WTC11 (cell line): ENCODE measurements around the gene ATP2A3. TPM values are rescaled to one million over a fixed set of nuclear protein-coding genes. Genes with fewer than 3 reads are reported as not detected.
A peak's percentile ranks its signal among the peaks of the same experiment; 100 is the strongest.

Source experiments
- ATAC-seq: fragments of 200-7000 bp; cut with Tn5 transposase; 2 replicates; pipeline ENCODE4 v1.10.0; 2021; ENCODE audit warnings: mild to moderate bottlenecking, moderate library complexity
- CTCF ChIA-PET: fragments of 300-600 bp; sonication (Branson Sonifier 250); formaldehyde crosslinking; loops from one replicate; lab custom pipeline; 2021; ENCODE audit warnings: antibody characterized with exemption; lab: Charles Lee
- POLR2A ChIA-PET: fragments of 350-600 bp; sonication (Branson Sonifier 250); formaldehyde crosslinking; loops from one replicate; lab custom pipeline; 2021; ENCODE audit warnings: antibody characterized with exemption; lab: Charles Lee
- DNase-seq: peaks from one replicate; pipeline ENCODE4 v3.0.0; 2021; ENCODE audit warnings: low spot score
- H3K27ac Mint-ChIP-seq: 2 replicates; pipeline ENCODE4 v1.8.0; 2021; ENCODE audit warnings: mixed read lengths
- H3K27me3 Mint-ChIP-seq: 2 replicates; pipeline ENCODE4 v1.8.0; 2021; ENCODE audit warnings: low read depth, mild to moderate bottlenecking, moderate library complexity, mixed read lengths
- H3K36me3 Mint-ChIP-seq: 2 replicates; pipeline ENCODE4 v1.8.0; 2021; ENCODE audit warnings: mixed read lengths
- H3K4me1 Mint-ChIP-seq: 2 replicates; pipeline ENCODE4 v1.8.0; 2022; ENCODE audit warnings: mixed read lengths
- H3K4me3 Mint-ChIP-seq: 2 replicates; pipeline ENCODE4 v1.8.0; 2021; ENCODE audit warnings: mild to moderate bottlenecking, moderate library complexity, mixed read lengths
- H3K9me3 Mint-ChIP-seq: 2 replicates; pipeline ENCODE4 v1.8.0; 2021; ENCODE audit warnings: mixed read lengths
- IRF2 ChIP-seq: sonication (generic); formaldehyde crosslinking; IDR thresholded peaks from 2 replicates; pipeline ENCODE4 v1.8.0; 2022; ENCODE audit warnings: low read depth, missing genetic modification reagents, borderline replicate concordance
- NFATC4 ChIP-seq: fragments of 250-450 bp; sonication (Bioruptor Pico); IDR thresholded peaks from 2 replicates; pipeline ENCODE4 v1.9.0; 2021; ENCODE audit warnings: mild to moderate bottlenecking
- TEAD1 ChIP-seq: sonication (generic); formaldehyde crosslinking; IDR thresholded peaks from 2 replicates; pipeline ENCODE4 v1.8.0; 2022; ENCODE audit warnings: mild to moderate bottlenecking, missing genetic modification reagents
- ZNF121 ChIP-seq: sonication (generic); formaldehyde crosslinking; IDR thresholded peaks from 2 replicates; pipeline ENCODE4 v1.8.0; 2023; ENCODE audit warnings: missing genetic modification reagents
- total RNA-seq: library from RNA; stranded (reverse); gene quantifications from 3 replicates; pipeline ENCODE4 v1.2.3, GENCODE V29; 2021
- TF ChIP-seq, protein P1 (sequence below): fragments of 250-450 bp; sonication (Bioruptor Pico); IDR thresholded peaks from 2 replicates; pipeline ENCODE4 v2.1.2; 2022; ENCODE audit warnings: mild to moderate bottlenecking, moderate library complexity
- TF ChIP-seq, protein P2 (sequence below): fragments of 250-450 bp; sonication (Bioruptor Pico); IDR thresholded peaks from 2 replicates; pipeline ENCODE4 v1.9.0; 2021; ENCODE audit warnings: mild to moderate bottlenecking
- TF ChIP-seq, protein P3 (sequence below): sonication (generic); formaldehyde crosslinking; IDR thresholded peaks from 2 replicates; pipeline ENCODE4 v1.8.0; 2022; ENCODE audit warnings: missing genetic modification reagents
- TF ChIP-seq, protein P4 (sequence below): fragments of 250-450 bp; sonication (Bioruptor Pico); IDR thresholded peaks from 2 replicates; pipeline ENCODE4 v1.9.0; 2021; ENCODE audit warnings: mild to moderate bottlenecking
- TF ChIP-seq, protein P5 (sequence below): fragments of 250-450 bp; sonication (Bioruptor Pico); conservative IDR thresholded peaks from 2 replicates; pipeline ENCODE4 v1.9.0; 2021; ENCODE audit warnings: mild to moderate bottlenecking

ATP2A3 gene
- total RNA-seq, 1 experiment from 2014 or later: 37.8 TPM

DNA sequence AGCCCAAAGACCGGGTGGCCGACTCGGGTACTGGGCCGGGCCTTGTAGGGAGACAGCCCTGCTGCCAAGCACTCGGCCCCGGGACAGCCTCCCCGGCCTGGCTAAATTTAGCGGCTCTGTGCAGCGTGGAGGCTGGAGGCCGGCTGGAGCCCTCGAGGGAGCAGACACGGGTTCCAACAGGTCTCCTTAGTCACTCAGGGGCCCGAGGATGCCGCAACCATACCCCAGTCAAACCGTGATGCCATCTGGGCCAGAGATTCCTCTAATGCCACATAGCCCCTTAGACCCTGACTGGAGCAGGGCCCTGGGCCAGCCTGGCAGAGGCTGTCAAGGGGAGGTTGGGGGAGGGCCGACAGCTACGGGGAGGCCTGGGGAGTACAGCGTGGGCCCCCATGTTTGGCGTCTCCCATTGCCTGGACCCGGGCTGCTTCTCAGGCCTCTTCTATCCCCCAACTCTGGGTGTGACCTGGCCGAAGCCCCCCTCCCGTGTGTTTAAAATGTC lies 45.1 kb downstream of the ATP2A3 start:
- TF ChIP-seq IRF2 (CRISPR knock-in tag) (no peak), NFATC4 (CRISPR knock-in tag) (no peak), TEAD1 (CRISPR knock-in tag) (no peak)
- TF ChIP-seq, protein P1, sequence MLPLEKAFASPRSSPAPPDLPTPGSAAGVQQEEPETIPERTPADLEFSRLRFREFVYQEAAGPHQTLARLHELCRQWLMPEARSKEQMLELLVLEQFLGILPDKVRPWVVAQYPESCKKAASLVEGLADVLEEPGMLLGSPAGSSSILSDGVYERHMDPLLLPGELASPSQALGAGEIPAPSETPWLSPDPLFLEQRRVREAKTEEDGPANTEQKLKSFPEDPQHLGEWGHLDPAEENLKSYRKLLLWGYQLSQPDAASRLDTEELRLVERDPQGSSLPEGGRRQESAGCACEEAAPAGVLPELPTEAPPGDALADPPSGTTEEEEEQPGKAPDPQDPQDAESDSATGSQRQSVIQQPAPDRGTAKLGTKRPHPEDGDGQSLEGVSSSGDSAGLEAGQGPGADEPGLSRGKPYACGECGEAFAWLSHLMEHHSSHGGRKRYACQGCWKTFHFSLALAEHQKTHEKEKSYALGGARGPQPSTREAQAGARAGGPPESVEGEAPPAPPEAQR: no peak
- TF ChIP-seq, protein P2, sequence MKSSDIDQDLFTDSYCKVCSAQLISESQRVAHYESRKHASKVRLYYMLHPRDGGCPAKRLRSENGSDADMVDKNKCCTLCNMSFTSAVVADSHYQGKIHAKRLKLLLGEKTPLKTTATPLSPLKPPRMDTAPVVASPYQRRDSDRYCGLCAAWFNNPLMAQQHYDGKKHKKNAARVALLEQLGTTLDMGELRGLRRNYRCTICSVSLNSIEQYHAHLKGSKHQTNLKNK: no peak
- TF ChIP-seq, protein P3, sequence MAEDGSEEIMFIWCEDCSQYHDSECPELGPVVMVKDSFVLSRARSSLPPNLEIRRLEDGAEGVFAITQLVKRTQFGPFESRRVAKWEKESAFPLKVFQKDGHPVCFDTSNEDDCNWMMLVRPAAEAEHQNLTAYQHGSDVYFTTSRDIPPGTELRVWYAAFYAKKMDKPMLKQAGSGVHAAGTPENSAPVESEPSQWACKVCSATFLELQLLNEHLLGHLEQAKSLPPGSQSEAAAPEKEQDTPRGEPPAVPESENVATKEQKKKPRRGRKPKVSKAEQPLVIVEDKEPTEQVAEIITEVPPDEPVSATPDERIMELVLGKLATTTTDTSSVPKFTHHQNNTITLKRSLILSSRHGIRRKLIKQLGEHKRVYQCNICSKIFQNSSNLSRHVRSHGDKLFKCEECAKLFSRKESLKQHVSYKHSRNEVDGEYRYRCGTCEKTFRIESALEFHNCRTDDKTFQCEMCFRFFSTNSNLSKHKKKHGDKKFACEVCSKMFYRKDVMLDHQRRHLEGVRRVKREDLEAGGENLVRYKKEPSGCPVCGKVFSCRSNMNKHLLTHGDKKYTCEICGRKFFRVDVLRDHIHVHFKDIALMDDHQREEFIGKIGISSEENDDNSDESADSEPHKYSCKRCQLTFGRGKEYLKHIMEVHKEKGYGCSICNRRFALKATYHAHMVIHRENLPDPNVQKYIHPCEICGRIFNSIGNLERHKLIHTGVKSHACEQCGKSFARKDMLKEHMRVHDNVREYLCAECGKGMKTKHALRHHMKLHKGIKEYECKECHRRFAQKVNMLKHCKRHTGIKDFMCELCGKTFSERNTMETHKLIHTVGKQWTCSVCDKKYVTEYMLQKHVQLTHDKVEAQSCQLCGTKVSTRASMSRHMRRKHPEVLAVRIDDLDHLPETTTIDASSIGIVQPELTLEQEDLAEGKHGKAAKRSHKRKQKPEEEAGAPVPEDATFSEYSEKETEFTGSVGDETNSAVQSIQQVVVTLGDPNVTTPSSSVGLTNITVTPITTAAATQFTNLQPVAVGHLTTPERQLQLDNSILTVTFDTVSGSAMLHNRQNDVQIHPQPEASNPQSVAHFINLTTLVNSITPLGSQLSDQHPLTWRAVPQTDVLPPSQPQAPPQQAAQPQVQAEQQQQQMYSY (CRISPR knock-in tag): no peak
- TF ChIP-seq, protein P4, sequence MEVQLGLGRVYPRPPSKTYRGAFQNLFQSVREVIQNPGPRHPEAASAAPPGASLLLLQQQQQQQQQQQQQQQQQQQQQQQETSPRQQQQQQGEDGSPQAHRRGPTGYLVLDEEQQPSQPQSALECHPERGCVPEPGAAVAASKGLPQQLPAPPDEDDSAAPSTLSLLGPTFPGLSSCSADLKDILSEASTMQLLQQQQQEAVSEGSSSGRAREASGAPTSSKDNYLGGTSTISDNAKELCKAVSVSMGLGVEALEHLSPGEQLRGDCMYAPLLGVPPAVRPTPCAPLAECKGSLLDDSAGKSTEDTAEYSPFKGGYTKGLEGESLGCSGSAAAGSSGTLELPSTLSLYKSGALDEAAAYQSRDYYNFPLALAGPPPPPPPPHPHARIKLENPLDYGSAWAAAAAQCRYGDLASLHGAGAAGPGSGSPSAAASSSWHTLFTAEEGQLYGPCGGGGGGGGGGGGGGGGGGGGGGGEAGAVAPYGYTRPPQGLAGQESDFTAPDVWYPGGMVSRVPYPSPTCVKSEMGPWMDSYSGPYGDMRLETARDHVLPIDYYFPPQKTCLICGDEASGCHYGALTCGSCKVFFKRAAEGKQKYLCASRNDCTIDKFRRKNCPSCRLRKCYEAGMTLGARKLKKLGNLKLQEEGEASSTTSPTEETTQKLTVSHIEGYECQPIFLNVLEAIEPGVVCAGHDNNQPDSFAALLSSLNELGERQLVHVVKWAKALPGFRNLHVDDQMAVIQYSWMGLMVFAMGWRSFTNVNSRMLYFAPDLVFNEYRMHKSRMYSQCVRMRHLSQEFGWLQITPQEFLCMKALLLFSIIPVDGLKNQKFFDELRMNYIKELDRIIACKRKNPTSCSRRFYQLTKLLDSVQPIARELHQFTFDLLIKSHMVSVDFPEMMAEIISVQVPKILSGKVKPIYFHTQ: no peak
- ATAC-seq: no peak
- CTCF ChIA-PET: interaction anchor here (1.0 kb wide), 1 partner anchor 146 kb away, joined by 3 read pairs; no protein-coding TSS in a partner anchor
- DNase-seq: no peak
- Mint-ChIP-seq H3K4me3 (no peak overlapping the region), H3K27ac (no peak overlapping the region), H3K4me1 (no peaks in the 10 kb centered on the region), H3K27me3 (no peaks in the 10 kb centered on the region), H3K36me3 (no peaks in the 10 kb centered on the region), H3K9me3 (no peaks in the 10 kb centered on the region)
- POLR2A ChIA-PET: no interaction called here

DNA sequence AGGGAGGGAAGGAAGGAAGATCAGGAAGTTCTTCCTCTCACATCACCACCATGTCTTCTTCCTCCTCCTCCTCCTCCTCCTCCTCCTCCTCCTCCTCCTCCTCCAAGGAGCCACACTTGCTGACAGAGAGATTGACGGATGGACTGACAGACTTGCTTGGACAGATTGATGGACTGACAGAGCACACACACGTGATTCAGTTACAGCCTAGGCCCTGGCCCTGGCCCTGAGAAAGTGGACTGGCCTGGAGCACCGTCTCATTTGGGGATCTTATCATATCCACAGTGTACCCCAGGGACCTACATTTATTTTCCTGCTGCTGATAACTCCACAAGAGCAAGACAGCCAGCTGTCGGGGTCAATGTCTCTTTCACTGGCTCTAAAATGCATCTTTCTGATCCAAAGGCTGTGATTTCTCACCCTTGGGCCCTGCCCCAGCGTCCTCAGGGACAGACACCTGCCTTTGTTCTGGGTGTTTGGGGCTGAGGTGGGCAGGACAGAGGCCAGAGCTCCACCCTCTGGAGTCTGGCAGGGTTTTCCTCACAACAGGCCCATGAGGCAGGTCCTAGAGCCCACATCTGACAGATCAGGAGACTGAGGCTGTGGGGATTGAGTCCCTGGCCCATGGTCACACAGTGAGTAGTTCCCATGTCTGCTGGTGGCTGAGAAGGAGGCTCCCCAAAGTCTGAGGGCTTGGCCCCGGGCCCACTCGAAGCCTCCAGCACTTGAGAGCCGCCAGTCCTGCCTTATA lies 45.7 kb downstream of the ATP2A3 start:
- Mint-ChIP-seq H3K4me1 (no peaks in the 10 kb centered on the region; the same call in 1 of the 2 replicates), H3K9me3 (no peaks in the 10 kb centered on the region), H3K4me3 (no peak overlapping the region), H3K36me3 (no peaks in the 10 kb centered on the region), H3K27me3 (peaks cover 2% of the 10 kb centered on the region; the same call in 1 of the 2 replicates), H3K27ac (no peak overlapping the region)
- ChIA-PET POLR2A (interaction anchor here (0.6 kb wide), 1 partner anchor 73 kb away, joined by 5 read pairs; the partner anchor contains the start of gene NCBP3), CTCF (interaction anchor here (0.6 to 2.1 kb wide), 3 partner anchors 16 to 147 kb away, joined by 3 to 4 read pairs (median 3); no protein-coding TSS in a partner anchor)
- TF ChIP-seq ZNF121 (CRISPR knock-in tag): peak; percentile 76; the same call in 1 of the 2 replicates
- TF ChIP-seq, protein P5, sequence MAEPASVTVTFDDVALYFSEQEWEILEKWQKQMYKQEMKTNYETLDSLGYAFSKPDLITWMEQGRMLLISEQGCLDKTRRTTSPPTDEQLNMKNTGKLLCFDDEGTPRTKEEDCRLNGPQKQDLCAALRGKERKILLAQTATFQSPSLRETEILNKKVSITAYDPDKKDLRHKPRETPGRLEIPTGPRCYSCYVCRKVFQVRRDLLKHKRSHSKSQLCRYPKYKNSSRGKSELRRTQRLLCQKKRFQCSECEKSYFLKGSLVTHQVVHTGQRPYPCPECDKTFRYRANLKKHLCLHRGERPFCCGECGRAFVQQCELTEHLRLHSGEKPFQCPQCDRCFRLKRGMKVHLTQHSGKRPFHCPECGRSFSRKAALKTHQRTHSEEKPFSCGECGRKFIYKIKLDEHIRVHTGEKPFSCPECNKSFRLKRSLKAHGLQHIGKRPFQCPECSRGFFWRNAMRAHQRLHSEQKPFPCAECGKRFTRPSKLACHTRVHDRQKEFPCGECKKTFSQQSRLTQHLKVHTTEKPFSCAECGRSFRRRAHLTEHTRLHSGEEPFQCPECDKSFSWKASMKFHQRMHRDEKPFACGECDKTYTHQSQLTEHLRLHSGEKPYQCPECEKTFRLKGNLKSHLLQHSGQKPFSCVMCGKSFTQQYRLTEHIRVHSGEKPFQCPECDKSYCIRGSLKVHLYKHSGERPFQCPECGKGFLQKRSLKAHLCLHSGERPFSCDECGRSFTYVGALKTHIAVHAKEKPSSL (CRISPR knock-in tag): no peak
- DNase-seq (no peak), ATAC-seq (no peak)
